Smooth muscle cell (in vitro differentiated cells): ENCODE measurements around the gene KDM8. TPM values are rescaled to one million over a fixed set of nuclear protein-coding genes. Genes with fewer than 3 reads are reported as not detected.

Experiments used
- DNase-seq: peaks from one replicate; lab custom pipeline; 2025; ENCODE audit not compliant: unreplicated experiment; lab: John Stamatoyannopoulos, UW
- H2AFZ ChIP-seq: fragments of 200-600 bp; sonication (generic); 2 replicates; pipeline ENCODE4 v1.6.0; 2016; ENCODE audit warnings: antibody characterized with exemption, low read depth, mild to moderate bottlenecking
- H3F3A ChIP-seq: fragments of 200-600 bp; sonication (generic); 2 replicates; pipeline ENCODE4 v1.6.0; 2017; ENCODE audit warnings: antibody characterized with exemption, low read depth
- H3K27ac ChIP-seq: fragments of 200-600 bp; sonication (generic); 2 replicates; pipeline ENCODE4 v1.5.1; 2016; ENCODE audit warnings: low read depth, mild to moderate bottlenecking
- H3K27me3 ChIP-seq: fragments of 200-600 bp; sonication (generic); 2 replicates; pipeline ENCODE4 v1.6.1; 2016; ENCODE audit warnings: low read depth, mild to moderate bottlenecking
- H3K36me3 ChIP-seq: fragments of 200-600 bp; sonication (generic); 2 replicates; pipeline ENCODE4 v1.5.1; 2016; ENCODE audit warnings: low read depth
- H3K4me1 ChIP-seq: fragments of 200-600 bp; sonication (generic); 2 replicates; pipeline ENCODE4 v1.5.1; 2016; ENCODE audit warnings: low read depth
- H3K4me2 ChIP-seq: fragments of 200-600 bp; sonication (generic); 2 replicates; pipeline ENCODE4 v1.6.0; 2016; ENCODE audit warnings: mild to moderate bottlenecking
- H3K4me3 ChIP-seq: fragments of 200-600 bp; sonication (generic); 2 replicates; pipeline ENCODE4 v1.5.1; 2016; ENCODE audit warnings: mild to moderate bottlenecking
- H3K79me2 ChIP-seq: fragments of 200-600 bp; sonication (generic); 2 replicates; pipeline ENCODE4 v1.6.0; 2016; ENCODE audit warnings: low read depth, mild to moderate bottlenecking
- H3K9ac ChIP-seq: fragments of 200-600 bp; sonication (generic); 2 replicates; pipeline ENCODE4 v1.6.0; 2016; ENCODE audit warnings: low read depth
- H3K9me3 ChIP-seq: fragments of 200-600 bp; sonication (generic); replicated peaks from 2 replicates; pipeline ENCODE4 v1.5.1; 2016; ENCODE audit warnings: low read depth
- H4K20me1 ChIP-seq: fragments of 200-600 bp; sonication (generic); 2 replicates; pipeline ENCODE4 v1.6.0; 2016; ENCODE audit warnings: low read depth
- WGBS: methylation state at CpG from one replicate; pipeline ENCODE4 v1.1.7; 2016; ENCODE audit warnings: low lambda C conversion rate; 5-methylcytosine and 5-hydroxymethylcytosine counted together
- polyA plus RNA-seq: library from polyadenylated mRNA; unstranded; fragments of >200 nt; fragmentation: Nextera tagmentation; extraction: Ambion mirVana; gene quantifications from 2 replicates; pipeline ENCODE4 v1.2.1, GENCODE V29; 2016
- total RNA-seq: library from RNA; depleted of rRNA; stranded (reverse); fragments of >200 nt; gene quantifications from 2 replicates; pipeline ENCODE4 v1.2.3, GENCODE V29; 2014
- TF ChIP-seq, protein P1 (sequence below): fragments of 200-600 bp; sonication (generic); IDR thresholded peaks from 2 replicates; pipeline ENCODE4 v1.5.1; 2017; ENCODE audit warnings: borderline replicate concordance, mild to moderate bottlenecking, antibody characterized with exemption; ENCODE audit not compliant: insufficient read depth, poor library complexity, severe bottlenecking

The KDM8 gene
- total and polyA plus RNA-seq, 2 experiments from 2014 or later: 0.81 to 3.5 TPM

DNA sequence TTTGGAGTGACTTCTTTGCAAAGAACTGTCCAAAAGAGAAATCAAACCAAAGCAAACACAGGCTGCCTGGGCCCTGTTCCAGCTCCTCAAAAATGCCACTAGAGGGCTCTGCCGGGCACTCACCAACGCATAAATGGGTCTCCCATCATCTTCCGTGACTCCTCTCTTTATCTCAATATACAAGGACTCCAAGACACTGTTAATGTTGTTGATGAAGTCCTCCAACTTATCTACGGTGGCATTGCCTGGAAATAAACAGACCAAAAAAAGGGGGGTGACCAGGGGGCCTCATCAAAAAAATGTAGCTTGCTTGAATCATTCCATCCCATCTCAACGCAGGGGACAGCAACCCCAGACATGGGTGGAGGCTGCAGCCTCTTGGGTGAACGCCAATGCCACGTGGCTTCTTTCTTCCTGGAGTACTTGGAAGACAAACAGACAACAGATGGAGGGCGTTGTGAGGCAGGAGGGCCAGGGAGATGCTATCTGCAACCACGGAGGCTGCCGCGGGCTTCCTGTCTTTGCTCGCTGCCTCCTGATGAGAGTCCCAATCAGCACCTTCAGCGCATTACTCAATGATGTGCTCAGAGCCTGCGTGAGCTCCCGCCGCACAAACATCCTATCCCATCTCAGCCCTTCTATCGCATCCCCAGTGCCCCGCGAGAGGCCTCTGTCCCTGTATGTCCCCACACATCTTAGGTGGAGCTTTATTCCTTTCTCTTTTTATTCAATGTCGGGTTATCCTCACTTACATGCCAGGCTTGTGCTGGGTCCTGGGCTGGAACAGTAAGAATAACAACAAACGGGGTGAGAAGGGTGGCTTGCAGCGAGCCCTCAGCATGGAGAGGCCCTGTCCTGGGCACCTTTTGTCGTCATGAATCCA is 32.0 kb downstream of the KDM8 start:
- no peaks in the 10 kb centered on the region for H3K27me3 ChIP-seq
- DNase-seq: peak; percentile 33
- H3K9me3 ChIP-seq: no peaks in the 10 kb centered on the region
- no peaks in the 10 kb centered on the region for H4K20me1 ChIP-seq
- H3F3A ChIP-seq: no peaks in the 10 kb centered on the region
- TF ChIP-seq, protein P1, sequence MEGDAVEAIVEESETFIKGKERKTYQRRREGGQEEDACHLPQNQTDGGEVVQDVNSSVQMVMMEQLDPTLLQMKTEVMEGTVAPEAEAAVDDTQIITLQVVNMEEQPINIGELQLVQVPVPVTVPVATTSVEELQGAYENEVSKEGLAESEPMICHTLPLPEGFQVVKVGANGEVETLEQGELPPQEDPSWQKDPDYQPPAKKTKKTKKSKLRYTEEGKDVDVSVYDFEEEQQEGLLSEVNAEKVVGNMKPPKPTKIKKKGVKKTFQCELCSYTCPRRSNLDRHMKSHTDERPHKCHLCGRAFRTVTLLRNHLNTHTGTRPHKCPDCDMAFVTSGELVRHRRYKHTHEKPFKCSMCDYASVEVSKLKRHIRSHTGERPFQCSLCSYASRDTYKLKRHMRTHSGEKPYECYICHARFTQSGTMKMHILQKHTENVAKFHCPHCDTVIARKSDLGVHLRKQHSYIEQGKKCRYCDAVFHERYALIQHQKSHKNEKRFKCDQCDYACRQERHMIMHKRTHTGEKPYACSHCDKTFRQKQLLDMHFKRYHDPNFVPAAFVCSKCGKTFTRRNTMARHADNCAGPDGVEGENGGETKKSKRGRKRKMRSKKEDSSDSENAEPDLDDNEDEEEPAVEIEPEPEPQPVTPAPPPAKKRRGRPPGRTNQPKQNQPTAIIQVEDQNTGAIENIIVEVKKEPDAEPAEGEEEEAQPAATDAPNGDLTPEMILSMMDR: peak; percentile 86
- no peak overlapping the region for H3K4me3 ChIP-seq
- no peaks in the 10 kb centered on the region for H3K79me2 ChIP-seq
- H3K27ac ChIP-seq: no peak overlapping the region
- no peak overlapping the region for H2AFZ ChIP-seq
- WGBS: 61% methylated on average over 23 of the region's 23 CpGs
- no peak overlapping the region for H3K4me2 ChIP-seq
- H3K9ac ChIP-seq: no peak overlapping the region
- H3K36me3 ChIP-seq: no peaks in the 10 kb centered on the region
- H3K4me1 ChIP-seq: peaks cover 12% of the 10 kb centered on the region

DNA sequence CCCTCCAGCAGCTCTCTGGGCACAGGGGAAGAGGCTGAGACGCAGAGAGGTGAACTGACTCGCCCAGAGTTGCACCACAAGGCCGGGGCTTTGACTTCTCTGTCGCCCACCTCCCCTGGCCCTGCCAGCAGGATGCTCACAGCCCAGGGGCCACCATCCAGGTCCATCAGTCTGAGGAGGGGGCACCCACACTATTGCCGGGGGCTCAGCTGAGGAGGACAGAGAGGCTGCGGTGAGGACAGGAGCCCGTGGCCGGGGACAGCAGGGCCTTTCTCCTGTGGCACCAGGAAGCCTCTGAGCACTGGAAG is 32.6 kb downstream of the KDM8 start:
- 98% methylated on average over 8 of the region's 8 CpGs for whole genome bisulfite sequencing
- Histone ChIP-seq H4K20me1 (no peaks in the 10 kb centered on the region), H3K9ac (no peak overlapping the region), H3K4me2 (no peak overlapping the region), H2AFZ (no peak overlapping the region), H3K27ac (no peak overlapping the region), H3K9me3 (no peaks in the 10 kb centered on the region), H3K36me3 (no peaks in the 10 kb centered on the region), H3K4me1 (peaks cover 12% of the 10 kb centered on the region), H3K27me3 (no peaks in the 10 kb centered on the region), H3F3A (no peaks in the 10 kb centered on the region), H3K4me3 (no peak overlapping the region), H3K79me2 (no peaks in the 10 kb centered on the region)
- TF ChIP-seq, protein P1: no peak
- no peak for DNase-seq

DNA sequence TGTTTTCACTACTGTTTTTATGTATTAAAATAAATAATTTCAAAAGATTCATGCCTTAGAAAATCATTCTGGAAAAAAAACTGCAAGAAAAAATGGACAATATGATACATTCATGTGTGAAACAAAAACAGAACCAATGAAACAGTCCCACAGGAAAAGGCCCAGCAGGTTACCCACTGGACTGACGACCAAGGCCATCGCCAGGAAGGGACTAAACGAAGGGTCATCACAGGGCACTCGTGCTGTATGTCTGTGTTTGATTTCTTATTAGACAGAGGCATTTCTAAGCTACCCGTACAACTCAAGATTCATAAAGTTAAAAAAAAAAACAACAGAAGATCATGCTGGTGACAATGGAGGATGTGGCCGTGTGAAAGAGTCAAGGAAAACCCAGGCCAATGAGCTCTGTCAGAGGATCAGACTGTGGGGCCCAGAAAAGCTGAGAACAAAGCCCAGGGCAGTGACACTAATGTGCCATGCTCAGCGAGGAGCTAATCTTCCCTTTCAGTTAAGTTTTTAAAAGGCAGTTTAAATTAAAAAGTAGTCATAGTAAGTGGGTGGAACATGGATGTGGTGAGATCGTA is 33.4 kb downstream of the KDM8 start:
- H3F3A ChIP-seq: no peaks in the 10 kb centered on the region
- H2AFZ ChIP-seq: peak overlapping the region; percentile 49
- no peak overlapping the region for H3K9ac ChIP-seq
- H3K36me3 ChIP-seq: no peaks in the 10 kb centered on the region
- H3K4me2 ChIP-seq: peak overlapping the region; percentile 23
- no peaks in the 10 kb centered on the region for H3K27me3 ChIP-seq
- peaks cover 12% of the 10 kb centered on the region for H3K4me1 ChIP-seq
- peak overlapping the region; percentile 78 for H3K27ac ChIP-seq
- no peaks in the 10 kb centered on the region for H4K20me1 ChIP-seq
- WGBS: 63% methylated on average over 8 of the region's 8 CpGs
- no peak for DNase-seq
- no peak overlapping the region for H3K4me3 ChIP-seq
- H3K9me3 ChIP-seq: no peaks in the 10 kb centered on the region
- H3K79me2 ChIP-seq: no peaks in the 10 kb centered on the region
- TF ChIP-seq, protein P1: no peak
